T-helper 1 cell treated with Interleukin-12 subunit alpha and Interleukin-12 subunit beta and Interleukin-4 antibody, amounts not matched to agents 30 ng/mL and 1 ng/mL, for 36 hours (primary cell): ENCODE data around the gene TNS4. TPM values are rescaled to one million over a fixed set of nuclear protein-coding genes. Genes with fewer than 3 reads are reported as not detected.
"Not testable (repeated sequence)": the region's sequence is repeated elsewhere in the genome, so short reads cannot be mapped to it uniquely, and the experiment has no call there.

Source experiments
- intact Hi-C: fragments of 100-400 bp; cut with micrococcal nuclease; formaldehyde crosslinking; loops from one replicate; pipeline ENCODE4 v1.15.1; 2024
- total RNA-seq: library from RNA; stranded (reverse); gene quantifications from 2 replicates; pipeline ENCODE4 v1.2.3, GENCODE V29; 2022

TNS4 gene
- total RNA-seq, result 14.2 and 15.7 TPM in 2 replicates

GRCh38 chr17:40501499-40501911, at the start of gene TNS4:
TNS4 (minus strand) TSS chr17:40501623; CDS start chr17:40496425, 5,198 bp downstream.
- intact Hi-C loops, result no loop called here

- intact Hi-C loops, result no loop called here
Observed at GRCh38 chr17:40550608-40551007, 49.2 kb upstream of the TNS4 start.

- intact Hi-C loops, result no loop called here
Observed at GRCh38 chr17:40548982-40549685, 47.7 kb upstream of the TNS4 start.

GRCh38 chr17:40548491-40548981, 47.1 kb upstream of the TNS4 start:
- intact Hi-C loops, result no loop called here

GRCh38 chr17:40547785-40548478, 46.5 kb upstream of the TNS4 start:
- intact Hi-C loops, result no loop called here

GRCh38 chr17:40547079-40547784, 45.8 kb upstream of the TNS4 start:
- intact Hi-C loops, result no loop called here

- intact Hi-C loops, result not testable (repeated sequence)
Observed at GRCh38 chr17:40546497-40546896, 45.1 kb upstream of the TNS4 start.

GRCh38 chr17:40545660-40546059, 44.2 kb upstream of the TNS4 start:
- intact Hi-C loops, result no loop called here

GRCh38 chr17:40542558-40543411, 41.4 kb upstream of the TNS4 start:
- intact Hi-C loops, result no loop called here

GRCh38 chr17:40541873-40542557, 40.6 kb upstream of the TNS4 start:
- intact Hi-C loops, result loop anchor here (1.0 kb wide), 1 partner anchor 18 kb away; no protein-coding TSS in a partner anchor

GRCh38 chr17:40541060-40541872, 39.8 kb upstream of the TNS4 start:
- intact Hi-C loops, result loop anchor here (1.0 kb wide), 1 partner anchor 19 kb away; no protein-coding TSS in a partner anchor

GRCh38 chr17:40540448-40540847, 39.0 kb upstream of the TNS4 start:
- intact Hi-C loops, result no loop called here

- intact Hi-C loops, result no loop called here
Observed at GRCh38 chr17:40539711-40540411, 38.4 kb upstream of the TNS4 start.

GRCh38 chr17:40538936-40539705, 37.7 kb upstream of the TNS4 start:
- intact Hi-C loops, result no loop called here

- intact Hi-C loops, result no loop called here
Observed at GRCh38 chr17:40538019-40538935, 36.9 kb upstream of the TNS4 start.

GRCh38 chr17:40536295-40537171, 35.1 kb upstream of the TNS4 start:
- intact Hi-C loops, result no loop called here
